ENCODE data around the gene SSH2.
A peak's percentile ranks its signal among the peaks of the same experiment; 100 is the strongest.

Gene SSH2

DNA sequence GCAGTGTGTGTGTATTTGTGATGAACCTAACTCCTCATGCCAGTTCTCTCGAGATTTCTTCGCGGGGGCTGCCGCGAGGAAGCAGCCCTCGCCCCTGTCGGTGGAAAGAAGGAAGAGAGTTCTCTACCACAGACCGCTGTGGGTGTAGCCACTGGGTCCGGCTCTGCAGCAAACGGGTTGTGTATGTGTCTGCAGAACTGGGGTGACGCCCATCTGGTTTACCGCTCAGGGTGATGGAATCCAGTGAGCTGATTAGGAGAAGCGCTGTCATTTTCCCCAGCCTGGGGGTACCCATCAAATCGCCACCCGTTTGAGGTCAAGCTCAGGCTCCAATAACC lies 315.0 kb downstream of the SSH2 start:
- TF ChIP-seq, protein P1, sequence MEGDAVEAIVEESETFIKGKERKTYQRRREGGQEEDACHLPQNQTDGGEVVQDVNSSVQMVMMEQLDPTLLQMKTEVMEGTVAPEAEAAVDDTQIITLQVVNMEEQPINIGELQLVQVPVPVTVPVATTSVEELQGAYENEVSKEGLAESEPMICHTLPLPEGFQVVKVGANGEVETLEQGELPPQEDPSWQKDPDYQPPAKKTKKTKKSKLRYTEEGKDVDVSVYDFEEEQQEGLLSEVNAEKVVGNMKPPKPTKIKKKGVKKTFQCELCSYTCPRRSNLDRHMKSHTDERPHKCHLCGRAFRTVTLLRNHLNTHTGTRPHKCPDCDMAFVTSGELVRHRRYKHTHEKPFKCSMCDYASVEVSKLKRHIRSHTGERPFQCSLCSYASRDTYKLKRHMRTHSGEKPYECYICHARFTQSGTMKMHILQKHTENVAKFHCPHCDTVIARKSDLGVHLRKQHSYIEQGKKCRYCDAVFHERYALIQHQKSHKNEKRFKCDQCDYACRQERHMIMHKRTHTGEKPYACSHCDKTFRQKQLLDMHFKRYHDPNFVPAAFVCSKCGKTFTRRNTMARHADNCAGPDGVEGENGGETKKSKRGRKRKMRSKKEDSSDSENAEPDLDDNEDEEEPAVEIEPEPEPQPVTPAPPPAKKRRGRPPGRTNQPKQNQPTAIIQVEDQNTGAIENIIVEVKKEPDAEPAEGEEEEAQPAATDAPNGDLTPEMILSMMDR (conservative IDR thresholded peaks at IDR 0.05; ENCODE audit: control insufficient read depth, insufficient read depth, low read depth, low read length): no peak
- peak; percentile 15 for DNase-seq (ENCODE audit: low read depth)
- H3K4me3 ChIP-seq (ENCODE audit: control insufficient read depth, low read depth, low read length): peak overlapping the region; percentile 9

DNA sequence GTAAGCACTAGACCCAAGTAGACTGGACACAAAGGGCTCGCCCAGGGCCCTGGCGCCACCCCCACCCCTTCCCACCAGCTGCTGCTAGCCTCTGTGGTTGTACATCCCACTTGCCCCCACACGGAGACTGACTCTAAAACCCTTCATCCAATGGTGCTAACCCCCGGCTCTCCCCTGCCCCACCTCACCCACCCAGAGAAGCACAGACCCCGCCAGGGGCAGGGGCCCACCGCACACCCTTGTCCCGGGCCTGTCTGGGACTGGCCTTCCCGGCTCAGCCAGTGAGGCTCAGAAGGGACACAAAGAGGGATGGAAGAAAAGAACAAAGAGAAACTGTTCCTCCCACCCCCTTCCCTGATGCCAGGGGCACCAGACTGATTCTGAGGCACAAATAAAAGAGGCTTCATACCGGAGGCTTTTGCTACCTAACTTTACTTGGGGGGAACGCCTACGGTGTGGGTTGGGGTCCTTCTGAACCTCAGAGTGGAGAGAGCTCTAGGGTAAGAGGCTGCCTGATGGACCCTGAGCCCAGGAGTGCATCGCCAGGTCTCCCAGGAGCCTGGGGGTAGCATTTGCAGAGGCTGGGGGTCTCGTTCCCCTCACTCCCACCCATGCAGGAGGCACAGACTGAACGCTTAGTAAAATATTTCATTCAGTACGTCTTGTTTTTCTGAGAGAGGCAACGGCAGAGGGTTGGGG lies 315.5 kb downstream of the SSH2 start:
- H3K4me3 ChIP-seq (ENCODE audit: control insufficient read depth, low read depth, low read length): no peak overlapping the region

DNA sequence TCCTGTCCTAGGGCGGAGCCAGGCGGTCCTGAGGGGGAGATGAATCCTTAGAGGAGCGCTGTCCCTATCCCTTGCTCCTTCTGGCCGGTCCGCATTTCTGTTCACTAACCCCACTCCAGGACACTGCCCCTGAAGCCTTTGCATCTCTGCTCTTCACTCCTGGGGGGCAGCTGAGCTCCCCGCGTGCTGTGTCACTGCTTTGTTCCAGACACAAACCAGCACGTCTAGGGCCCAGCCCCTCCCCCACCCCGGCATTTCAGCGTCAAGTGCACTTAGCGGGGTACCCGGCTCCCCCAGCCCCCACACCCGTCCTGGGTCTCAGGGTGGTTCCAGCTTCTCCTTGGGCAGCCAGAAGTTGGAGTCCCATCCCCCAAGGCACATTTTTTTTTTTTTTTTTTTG lies 316.2 kb downstream of the SSH2 start:
- TF ChIP-seq, protein P1 (conservative IDR thresholded peaks at IDR 0.05; ENCODE audit: control insufficient read depth, insufficient read depth, low read depth, low read length): no peak
- peak overlapping the region; percentile 17 for H3K4me3 ChIP-seq (ENCODE audit: control insufficient read depth, low read depth, low read length)
- DNase-seq (ENCODE audit: low read depth): no peak

More for the DNA sequence above, 315.5 kb downstream of the SSH2 start:
- TF ChIP-seq, protein P1 (conservative IDR thresholded peaks at IDR 0.05; ENCODE audit: control insufficient read depth, insufficient read depth, low read depth, low read length): no peak
- no peak for DNase-seq (ENCODE audit: low read depth)

DNA sequence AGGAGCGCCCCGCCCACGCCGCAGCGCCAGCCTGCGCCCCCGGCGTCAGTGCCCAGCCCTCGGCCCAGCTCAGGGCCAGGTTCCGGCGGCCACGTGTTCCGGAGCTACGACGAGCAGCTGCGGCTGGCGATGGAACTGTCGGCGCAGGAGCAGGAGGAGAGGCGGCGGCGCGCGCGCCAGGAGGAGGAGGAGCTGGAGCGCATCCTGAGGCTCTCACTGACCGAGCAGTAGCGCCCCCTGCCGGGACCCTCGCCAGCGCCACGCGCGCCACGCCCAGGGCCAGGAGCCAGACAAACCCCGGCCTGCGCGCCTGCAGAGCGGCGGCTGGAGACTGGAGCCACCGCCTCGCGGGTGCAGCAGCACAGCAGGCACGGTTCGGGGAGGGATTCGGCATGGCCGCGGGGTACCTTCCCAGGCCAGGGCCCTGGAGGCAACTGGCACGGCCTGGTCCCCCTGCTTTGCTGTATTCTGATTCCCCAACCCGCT lies 316.6 kb downstream of the SSH2 start:
- H3K4me3 ChIP-seq (ENCODE audit: control insufficient read depth, low read depth, low read length): peak overlapping the region; percentile 17
- TF ChIP-seq, protein P1 (conservative IDR thresholded peaks at IDR 0.05; ENCODE audit: control insufficient read depth, insufficient read depth, low read depth, low read length): peak; percentile 49
- DNase-seq (ENCODE audit: low read depth): peak; percentile 86

DNA sequence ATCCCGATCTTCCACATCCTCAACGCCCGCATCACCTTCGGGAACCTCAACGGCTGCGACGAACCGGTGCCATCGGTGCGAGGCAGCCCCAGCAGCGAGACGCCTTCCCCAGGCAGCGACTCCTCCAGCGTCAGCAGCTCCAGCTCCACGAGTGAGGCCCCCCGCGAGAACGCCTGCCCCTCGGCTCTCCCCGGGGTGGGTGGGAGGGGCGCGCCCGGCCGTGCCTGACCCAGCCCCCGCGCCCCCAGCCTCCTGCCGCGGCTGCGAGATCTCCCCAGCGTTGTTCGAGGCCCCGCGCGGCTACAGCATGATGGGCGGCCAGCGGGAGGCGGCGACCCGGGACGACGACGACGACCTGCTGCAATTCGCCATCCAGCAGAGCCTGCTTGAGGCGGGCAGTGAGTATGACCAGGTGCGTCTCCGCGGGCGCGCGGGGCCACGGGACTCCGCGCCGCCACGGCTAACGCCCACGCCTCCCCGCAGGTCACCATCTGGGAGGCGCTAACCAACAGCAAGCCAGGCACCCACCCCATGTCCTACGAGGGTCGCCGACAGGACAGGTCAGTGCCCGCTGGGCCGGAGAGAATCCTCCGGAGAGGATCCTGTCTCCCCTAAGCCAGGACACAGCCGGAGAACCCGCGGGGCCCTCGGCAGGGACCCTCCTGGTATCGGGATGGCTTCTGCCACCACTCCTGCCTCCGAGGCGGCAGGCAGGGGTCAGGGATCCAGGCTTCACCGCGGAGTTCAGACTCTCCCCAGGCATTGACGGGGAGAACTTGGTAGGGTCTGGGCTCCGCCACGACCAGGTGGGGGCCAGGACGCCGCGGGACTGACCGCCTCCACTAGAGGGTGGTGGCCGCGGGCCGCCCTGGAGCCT lies 317.4 kb downstream of the SSH2 start:
- TF ChIP-seq, protein P1 (conservative IDR thresholded peaks at IDR 0.05; ENCODE audit: control insufficient read depth, insufficient read depth, low read depth, low read length): no peak
- no peak for DNase-seq (ENCODE audit: low read depth)
- H3K4me3 ChIP-seq (ENCODE audit: control insufficient read depth, low read depth, low read length): no peak overlapping the region

DNA sequence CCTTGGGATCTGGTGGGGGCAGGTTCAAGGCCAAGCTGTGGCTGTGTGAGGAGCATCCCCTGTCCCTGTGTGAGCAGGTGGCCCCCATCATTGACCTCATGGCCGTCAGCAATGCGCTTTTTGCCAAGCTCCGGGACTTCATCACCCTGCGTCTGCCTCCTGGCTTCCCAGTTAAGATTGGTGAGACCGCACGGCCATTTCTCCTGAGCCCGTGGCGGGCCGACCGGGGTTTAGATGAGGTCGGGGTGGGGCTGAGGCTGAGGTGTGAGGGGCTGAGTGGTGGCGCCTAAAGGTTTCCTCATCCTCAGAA lies 318.0 kb downstream of the SSH2 start:
- H3K4me3 ChIP-seq (ENCODE audit: control insufficient read depth, low read depth, low read length): no peak overlapping the region
- TF ChIP-seq, protein P1 (conservative IDR thresholded peaks at IDR 0.05; ENCODE audit: control insufficient read depth, insufficient read depth, low read depth, low read length): no peak
- no peak for DNase-seq (ENCODE audit: low read depth)
